ENCODE results near the gene TTYH1.
"Not testable (repeated sequence)": the region's sequence is repeated elsewhere in the genome, so short reads cannot be mapped to it uniquely, and the experiment has no call there.

TTYH1 gene

DNA sequence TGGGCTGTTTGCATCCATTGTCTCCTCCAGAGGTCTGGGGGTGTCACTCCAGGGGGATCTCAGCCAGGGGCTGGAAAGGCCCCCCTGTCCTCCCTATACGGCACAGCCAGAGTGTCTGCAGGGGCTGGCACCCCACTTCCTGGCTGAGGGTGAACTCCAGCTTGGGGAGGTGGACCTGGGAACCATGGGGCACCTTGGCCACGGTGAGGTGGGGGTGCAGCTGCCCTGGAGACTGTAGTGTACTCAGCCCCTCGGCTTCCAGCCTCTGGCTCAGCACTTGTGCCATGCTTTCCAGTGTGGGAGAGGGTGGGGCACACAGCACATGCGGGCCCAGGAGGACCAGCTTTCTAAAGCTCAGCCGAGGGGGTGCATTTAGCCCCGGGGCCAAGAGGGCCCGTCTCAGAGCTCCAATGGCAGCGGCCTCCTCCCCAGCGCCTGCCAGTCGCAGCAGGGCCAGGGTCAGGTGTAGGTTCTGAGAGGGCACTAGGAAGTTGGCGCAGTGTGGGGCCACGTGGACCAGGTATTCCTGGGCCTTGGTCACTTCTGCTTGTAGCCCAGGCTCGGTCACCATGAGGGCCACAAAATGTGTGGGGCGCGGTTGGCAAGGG lies 46.9 kb downstream of the TTYH1 start:
- DNase-seq, result no peak

DNA sequence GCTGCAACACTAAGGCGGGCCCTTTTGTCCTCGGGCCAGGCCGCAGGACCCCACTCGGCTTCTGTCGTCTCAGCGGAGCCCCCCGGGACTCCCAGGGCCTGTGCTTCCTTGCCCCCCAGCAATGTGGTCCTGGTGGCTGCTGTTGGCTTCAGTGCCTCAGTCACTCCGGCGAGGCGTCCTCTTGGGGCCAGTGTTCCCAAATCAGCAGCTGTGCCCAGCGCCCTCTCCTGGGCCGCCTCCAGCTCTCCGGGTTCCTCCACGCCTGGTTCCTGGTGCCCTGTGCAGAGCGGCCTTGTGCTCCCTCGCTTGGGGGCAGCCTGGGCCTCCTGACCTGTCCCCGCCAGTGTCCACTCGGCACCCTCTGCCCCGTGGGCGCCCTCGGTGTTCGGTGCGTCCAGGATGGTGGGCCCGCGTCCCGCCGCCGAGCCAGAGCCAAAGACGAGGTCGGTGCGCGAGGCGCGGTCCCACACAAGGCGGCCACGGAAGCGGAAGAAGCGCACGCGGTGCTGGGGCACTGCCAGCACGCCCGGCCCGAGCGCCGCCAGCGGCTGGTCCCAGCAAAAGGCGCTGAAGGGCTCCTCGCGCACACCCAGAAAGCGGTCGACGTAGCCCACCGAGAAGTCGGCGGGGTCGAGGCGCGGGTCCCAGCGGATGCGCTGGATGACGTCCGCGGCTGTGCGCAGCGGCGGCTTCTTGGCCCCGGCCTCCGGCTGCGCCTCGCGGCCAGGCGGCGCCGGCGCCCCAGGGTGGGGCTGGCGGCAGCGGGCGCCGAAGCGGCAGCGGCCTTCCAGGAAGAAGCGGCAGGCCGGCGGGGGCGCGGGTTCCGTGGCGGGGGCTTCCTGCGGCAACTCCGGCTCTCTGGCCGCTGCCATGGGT lies 47.6 kb downstream of the TTYH1 start:
- DNase-seq, result no peak

DNA sequence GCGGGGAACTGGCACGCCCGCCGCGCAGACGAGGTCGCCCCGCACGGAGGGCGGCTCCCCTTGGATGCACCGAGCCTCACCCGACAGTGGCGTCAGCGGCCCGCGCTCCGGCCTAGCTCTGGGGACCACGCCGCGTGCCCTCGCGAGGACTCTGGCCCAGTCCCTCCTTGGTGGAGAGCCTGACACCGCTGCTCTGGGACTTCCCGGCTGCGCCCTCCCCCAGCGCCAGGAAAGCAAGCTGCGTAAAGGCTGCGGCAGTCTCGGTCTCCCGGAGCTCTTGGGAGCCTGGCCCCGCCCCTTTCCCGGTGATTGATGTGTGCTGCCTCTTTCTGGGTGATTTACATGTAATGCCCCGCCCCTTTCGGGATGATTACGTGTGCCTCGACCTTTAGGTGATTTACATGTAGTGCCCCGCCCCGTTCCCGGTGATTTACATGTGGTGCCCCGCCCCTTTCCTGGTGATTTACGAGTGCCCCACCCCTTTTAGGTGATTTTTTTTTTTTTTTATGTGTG lies 48.3 kb downstream of the TTYH1 start, which contains the start of gene LENG9:
Gene LENG9, minus strand, starts transcription at position 248 of the 513 bp plus-strand sequence. CDS start 252 bp downstream, outside the sequence.
- peak; percentile 71 for DNase-seq

DNA sequence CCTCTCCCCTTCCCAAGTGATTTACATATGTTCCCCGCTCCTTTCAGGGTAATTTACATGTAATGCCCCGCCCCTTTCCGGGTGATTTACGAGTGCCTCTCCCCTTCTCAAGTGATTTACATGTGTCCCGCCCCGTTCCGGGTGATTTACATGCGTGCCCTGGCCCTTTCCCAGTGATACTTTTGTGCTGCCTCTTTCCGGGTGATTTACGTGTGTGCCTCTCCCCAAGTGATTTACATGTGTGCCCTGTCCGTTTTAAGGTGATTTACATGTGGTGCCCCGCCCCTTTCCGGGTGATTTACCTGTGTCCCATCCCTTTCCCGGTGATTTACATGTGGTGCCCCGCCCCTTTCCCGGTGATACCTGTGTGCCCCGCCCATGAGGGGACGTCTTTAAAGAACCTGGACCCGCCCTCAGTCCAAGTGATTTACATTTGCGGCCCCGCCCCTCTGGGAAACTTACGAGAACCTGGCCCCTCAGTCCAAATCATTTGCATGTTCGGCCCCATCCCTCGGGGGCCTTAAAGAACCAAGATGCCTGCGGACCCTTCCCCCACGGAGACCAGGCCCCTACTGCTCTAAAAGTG lies 48.9 kb downstream of the TTYH1 start:
- peak; percentile 72 for DNase-seq

DNA sequence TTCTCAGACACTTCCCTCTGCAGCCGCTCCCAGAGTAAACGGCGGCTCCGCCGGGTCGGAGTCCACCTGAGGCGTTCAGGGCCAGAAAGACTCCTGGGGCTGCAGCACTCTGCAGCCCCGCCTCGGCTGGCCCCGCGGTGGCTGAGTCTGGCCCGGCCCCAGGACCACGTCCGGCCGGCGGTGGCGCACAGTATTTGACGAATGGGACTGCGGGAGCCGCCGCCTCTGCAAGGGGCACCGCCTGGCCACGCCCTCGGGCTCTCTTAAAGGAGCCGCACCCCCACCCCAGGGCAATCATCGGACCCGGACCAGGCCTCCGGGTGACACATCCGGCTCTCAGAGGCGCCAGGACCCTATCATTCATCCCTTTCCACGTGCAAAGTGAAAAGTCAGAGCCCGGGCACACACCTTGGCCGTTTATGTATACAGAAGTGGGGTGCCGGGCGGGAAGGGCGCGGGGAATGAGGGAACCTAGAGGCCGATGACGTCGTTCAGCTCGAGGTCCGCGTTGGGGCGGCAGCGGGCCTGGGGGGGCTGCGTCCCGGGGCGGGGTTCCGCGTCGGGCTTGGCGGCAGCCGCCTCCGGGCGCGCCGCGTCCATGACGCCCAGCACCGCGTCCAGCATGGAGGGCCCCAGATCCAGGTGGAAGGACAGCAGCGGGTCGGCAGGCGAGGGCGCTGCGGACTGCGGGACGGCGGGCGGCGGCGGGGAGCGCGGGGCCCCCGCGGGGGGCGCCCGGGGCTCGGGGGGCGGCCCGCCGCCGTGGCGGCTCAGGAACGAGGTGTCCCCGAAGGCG lies 49.6 kb downstream of the TTYH1 start:
- peak; percentile 69 for DNase-seq

DNA sequence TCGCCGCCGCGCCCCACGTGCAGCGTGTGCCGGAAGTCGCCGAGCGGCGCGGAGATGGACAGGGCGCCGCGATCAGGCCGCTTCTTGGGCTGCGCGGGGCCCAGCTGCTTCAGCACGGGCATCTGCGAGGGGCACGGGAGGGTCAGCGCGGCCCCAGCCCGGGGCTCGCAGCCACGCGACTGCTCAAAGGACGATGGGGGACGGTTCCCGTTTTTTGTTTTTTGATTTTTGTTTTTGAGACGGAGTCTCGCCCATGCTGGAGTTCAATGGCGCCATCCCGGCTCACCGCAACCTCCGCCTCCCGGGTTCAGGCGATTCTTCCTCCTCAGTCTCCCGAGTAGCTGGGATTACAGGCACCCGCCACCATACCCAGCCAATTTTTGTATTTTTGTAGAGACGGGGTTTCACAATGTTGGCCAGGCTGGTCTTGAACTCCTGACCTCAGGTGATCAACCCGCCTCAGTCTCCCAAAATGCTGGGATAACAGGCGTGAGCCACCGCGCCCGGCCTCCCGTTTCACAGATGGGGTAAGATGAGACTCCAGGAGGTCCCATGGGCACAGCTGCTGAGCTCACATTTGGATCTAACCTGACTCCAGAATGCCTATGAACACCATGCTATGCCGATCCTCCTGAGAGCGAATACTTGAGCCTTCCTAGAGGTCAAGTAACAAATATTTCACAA lies 50.3 kb downstream of the TTYH1 start:
- DNase-seq, result no peak

DNA sequence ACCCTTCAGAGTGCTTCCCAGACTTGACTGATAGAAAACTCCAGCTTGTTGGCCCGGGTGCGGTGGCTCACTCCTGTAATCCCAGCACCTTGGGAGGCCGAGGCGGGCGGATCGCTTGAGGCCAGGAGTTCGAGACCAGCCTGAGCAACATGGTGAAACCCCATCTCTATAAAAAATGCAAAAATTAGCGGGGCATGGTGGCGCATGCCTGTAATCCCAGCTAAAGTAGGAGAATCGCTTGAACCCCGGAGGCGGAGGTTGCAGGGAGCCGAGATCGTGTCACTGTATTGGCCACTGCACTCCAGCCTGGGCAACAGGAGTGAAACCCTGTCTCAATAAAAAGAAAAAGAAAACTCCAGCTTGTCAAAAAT lies 50.8 kb downstream of the TTYH1 start:
- not testable (repeated sequence) for DNase-seq

DNA sequence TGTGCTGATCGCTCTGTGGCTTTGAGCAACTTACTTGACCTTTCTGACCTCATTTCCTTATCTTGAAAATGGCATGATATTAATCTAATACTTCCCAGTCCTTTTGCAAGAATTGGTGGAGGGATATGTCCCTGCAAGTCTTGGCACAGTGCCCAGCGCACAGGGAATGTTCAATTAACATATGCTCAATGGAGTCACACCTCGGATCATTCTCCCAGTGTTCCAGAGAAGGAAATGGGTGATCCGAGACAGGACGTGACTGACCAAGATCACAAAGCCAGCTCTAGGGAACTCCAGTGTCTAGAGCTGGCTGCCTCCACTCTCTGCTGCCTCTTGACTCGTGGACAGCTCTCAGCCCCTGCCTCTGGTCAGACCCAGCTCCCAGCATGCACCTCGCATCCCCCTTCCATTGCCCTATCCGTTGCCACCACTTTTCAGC lies 54.3 kb downstream of the TTYH1 start:
- DNase-seq, result no peak

DNA sequence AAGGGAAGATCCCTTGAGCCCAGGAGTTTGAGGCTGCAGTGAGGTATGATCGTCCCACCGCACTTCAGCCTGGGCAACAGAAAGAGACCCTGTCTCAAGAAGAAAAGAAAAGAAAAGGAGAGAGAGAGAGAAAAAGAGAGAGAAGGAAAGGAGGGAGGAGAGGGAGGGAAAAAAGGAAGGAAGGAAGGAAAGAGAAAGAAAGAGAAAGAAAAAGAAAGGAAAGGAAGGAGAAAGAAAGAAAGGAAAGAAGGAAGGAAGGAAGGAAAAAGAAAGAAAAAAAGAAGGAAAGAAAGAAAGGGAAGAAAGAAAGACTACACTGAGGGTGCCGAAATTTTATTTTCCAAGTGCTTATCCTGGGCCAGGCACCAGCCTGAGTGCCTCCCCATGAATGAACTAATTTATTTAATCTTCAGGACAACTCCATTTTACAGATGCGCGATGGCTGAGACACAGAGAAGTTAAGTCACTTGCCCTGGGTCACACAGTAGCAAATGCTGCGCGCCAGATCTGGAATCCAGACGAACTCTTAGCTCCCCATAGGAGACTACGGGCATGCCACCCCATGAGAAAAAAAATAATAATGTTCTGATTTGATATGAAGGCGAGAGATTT lies 55.1 kb downstream of the TTYH1 start:
- DNase-seq, result no peak

DNA sequence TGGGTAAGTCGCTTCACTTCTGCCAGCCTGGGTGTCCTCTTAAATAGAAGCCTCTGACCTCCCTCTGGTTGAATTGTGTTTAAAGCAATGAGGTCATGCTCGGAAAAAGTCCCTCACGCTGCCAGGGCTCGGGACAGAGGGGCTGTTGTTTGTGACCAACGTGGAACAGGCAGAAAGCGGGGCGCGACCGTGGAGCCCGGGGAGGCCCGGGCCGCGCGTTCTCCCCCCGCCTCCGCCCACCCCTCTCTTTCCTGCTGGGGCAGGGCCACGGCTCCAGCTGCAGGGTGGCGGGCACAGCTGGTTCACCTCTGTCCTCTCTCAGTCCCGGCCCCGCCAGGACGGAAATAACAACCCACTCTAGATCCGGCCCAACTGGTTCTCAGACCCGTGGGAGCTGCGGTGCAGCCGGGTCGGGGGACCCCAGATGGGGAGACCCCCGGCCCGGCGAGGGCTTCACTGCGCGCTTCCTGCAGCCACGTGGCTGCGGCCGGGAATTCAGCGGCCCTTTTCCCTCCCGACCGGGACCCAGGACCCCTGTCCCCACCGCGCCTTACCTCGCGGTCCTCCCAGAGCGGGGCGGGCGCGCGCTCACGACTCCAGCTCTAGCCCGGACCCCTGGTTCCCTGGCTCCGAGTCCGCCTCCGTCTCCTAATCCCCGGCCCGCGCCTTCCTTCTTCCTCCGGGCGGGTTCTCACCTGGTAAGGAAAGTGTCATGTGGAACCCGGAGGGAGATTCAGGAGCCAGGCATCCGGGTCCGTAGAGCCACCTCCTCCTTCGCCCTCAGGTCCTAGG lies 55.9 kb downstream of the TTYH1 start:
- DNase-seq, result no peak

DNA sequence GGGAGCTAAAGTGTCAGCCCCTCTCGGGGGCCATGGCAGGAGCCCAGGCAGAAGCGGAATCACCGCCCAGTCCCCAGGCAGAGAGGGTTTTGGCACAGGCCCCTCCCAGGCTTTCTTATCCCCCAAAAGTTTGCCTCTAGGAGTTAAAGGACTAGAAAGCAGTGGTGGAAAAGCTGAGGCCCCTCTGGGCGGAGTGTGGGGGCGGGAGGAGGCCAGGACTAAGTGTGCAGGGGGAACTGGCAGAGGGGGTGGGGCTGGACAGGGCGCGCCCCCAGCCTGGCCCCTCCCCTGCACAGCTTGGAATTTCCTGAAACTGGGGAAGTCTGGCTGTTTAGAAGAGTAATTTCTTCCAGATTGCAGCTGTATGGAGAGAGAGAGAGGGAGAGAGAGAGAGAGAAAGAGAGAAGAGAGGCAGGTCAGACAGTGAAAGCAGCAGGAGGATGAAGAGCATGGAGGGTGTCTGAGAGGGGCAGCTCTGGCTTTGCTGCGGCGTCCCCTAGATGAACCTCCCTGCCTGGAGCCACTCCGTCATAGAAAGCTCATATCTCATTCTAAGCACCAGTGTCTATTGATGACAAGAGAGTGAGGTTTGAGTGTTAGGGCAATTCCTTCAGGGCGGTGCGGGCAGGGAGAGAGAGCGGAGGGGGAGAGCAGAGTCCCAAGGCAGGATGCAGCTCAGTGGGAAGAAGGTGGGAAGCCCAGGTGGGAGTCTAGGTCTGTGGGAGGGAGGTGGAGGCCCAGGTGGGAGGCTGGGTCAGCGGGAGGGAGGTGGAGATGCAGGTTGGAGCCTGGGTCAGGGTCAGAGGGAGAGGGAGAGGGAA lies 58.0 kb downstream of the TTYH1 start, which contains the start of gene CDC42EP5:
Gene CDC42EP5, minus strand, starts transcription at position 226 of the 821 bp plus-strand sequence. CDS start 7,749 bp downstream, outside the sequence.
- no peak for DNase-seq

DNA sequence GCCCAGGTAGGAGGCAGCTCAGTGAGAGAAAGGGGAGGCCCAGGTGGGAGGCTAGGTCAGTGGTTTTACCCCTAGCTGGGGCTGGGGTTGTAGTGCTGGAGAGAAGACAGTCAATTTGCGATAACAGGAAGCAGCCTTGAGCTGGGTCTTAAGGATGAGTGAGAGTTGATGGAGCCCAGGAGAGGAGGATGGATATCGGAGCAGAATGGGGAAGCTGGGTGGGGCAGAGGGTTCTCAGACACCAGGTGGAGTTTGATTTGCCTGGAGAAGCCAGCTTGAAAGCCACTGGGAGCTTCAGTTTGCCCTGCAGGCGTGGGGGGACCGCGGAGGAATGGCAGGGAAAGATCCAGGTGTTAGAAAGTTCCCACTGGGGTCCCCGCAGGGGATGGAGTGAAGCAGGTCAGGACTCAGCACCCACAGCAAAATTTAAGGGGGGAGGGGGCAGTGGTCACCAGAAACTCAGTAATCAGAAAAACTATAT lies 58.7 kb downstream of the TTYH1 start:
- DNase-seq, result no peak

DNA sequence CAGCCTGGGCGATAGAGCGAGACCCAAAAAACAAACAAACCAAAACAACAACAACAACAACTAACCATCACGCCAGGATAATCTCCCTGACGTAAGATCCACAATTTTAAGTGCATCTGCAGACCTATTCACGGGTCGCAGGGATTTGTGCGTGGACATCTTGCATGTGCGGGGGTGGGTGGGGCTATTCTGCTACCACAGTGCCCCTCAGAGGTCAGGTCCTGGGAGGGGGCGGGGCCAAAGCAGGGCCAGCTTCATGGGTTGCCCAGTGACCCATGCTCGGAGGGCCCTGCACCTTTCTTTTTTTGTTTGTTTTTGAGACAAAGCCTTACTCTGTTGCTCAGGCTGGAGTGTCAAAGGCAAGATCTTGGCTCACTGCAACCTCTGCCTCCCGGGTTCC lies 60.4 kb downstream of the TTYH1 start:
- no peak for DNase-seq

DNA sequence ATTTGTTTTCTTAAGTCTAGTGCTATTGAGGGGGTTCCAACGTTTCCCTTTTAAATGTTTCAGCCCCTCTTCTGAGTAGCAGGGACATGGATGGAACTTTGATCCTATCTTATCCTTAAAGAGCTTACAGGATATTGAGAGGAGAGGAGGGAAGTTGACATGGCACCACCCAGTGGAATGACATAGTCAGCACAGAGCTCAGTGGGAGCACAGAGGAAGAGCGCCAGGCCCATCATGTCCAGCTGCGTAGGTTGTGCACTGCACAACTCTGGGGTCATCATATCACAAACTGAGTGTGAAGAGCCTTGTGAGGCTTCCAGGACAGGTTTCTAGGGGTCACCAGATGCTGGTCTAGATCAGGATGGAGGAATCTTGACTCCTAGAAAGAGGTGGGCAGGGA lies 62.4 kb downstream of the TTYH1 start:
- no peak for DNase-seq

DNA sequence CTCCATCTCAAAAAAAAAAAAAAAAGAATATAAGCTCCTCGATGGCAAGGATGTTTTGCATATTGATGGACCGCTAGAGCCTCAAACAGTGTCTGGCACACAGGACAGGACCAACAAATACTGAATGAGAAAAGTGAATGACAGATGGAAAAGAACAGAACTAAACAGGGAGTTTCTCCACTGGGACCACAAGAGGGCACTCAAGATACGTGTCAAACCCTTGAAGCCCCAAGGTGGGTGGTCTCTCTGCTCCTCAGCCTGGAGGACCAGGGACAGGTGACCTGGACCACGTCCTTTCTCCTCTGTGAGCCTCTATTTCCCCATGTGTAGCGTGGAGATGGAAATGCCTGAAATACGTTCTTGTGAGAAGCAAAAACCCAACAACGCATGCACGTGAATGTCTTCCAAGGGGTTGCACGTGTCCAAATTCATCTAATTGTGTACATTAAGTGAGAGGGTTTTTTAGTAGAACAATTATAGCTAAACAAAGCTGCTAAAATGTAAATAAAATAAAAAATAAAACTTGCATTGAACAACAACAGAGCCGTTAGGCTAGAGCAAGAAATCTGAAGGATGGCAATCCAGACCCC lies 63.5 kb downstream of the TTYH1 start:
- no peak for DNase-seq

DNA sequence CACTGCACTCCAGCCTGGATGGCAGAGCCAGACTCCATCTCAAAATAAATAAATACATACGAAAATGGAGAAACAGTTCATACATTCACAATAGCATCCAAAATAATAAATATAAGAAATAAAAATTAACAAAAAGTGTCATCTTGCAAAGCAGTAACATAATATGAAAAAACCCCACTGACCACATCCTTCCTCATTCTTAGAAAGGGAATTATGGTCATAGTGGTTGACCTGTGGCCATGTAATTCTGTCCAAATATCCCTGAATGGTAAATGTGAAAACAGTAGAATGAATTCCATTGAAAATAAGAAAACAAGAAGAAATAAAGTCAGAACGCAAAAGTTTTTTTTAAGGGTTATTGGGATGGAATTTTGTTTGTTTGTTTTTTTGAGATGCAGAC lies 64.8 kb downstream of the TTYH1 start:
- no peak for DNase-seq

DNA sequence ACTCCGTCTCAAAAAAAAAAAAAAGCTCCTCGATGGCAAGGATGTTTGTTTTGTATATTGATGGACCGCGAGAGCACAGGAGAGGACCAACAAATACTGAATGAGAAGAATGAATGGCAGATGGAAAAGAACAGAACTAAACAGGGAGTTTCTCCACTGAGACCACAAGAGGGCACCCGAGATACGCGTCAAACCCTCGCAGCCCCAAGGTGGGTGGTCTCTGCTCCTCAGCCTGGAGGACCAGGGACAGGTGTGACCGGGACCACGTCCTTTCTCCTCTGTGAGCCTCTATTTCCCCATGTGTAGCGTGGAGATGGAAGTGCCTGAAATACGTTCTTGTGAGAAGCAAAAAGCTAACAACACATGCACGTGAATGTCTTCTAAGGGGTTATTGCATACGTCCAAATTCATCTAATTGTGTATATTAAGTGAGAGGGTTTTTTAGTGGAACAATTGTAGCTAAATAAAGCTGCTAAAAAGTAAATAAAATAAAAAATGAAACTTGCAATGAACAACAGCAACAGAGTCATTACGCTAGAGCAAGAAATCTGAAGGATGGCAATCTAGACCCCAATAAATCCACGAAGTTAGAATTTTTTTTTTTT lies 66.2 kb downstream of the TTYH1 start:
- DNase-seq, result peak; percentile 29

DNA sequence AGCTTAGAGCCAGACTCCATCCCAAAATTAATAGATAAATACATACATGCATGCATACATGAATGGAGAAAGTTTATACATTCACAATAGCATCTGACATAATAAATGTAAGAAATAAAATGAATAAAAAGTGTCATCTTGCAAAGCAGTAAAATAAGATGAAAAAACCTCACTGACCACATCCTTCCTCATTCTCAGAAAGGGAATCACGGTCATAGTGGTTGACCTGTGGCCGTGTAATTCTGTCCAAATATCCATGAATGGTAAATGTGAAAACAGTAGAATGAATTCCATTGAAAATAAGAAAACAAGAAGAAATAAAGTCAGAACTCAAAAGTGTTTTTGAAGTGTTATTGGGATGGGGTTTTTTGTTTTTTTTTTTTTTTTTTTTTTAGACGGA lies 67.6 kb downstream of the TTYH1 start:
- DNase-seq, result no peak

DNA sequence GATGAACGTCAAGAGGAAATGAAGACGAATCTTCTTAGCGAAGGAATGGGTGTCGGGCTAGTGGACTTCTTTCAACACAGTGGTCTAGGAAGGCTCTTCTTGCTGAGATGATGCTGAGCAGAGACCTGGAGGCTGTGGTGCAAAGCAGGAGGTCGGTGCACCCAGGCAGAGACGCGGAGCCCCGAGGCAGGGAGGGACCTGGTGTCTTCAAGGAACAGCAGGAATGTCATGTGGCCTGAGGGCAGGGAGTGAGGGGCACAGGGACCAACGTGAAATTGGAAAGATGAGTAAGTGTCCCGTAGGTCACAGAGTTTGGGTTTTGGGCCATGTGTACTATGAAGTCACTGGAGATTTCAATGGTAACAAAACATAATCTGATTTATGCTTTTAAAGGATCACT lies 69.2 kb downstream of the TTYH1 start:
- DNase-seq, result no peak
